K562 (cell line): ENCODE data around the gene FCRLA. TPM values are rescaled to one million over a fixed set of nuclear protein-coding genes. Genes with fewer than 3 reads are reported as not detected.

ENCODE experiments used
- GATA2 ChIP-seq: sonication (generic); formaldehyde crosslinking; IDR thresholded peaks from 2 replicates; pipeline ENCODE4 v1.4.0; 2020; ENCODE audit warnings: mild to moderate bottlenecking, missing genetic modification reagents
- HMG20A ChIP-seq: fragments of 450-650 bp; formaldehyde crosslinking; conservative IDR thresholded peaks from 2 replicates; pipeline ENCODE4 v1.4.0; 2020; ENCODE audit warnings: mild to moderate bottlenecking, mixed read lengths
- MCM7 ChIP-seq, 2 experiments: fragments of 450-650 bp; IDR thresholded peaks; 2 replicates each; pipeline ENCODE4 v1.6.1; 2016 to 2018
- NRF1 ChIP-seq, 2 experiments: fragments of 450-650 bp; IDR thresholded peaks in 1 of 2; conservative IDR thresholded peaks in 1 of 2; 2 replicates each; pipeline ENCODE4 v1.6.1; 2014; ENCODE audit warnings: mild to moderate bottlenecking in 2 of 2
- PPARD ChIP-seq: fragments of 250-450 bp; sonication (Bioruptor Pico); IDR thresholded peaks from 2 replicates; pipeline ENCODE4 v1.8.0; 2022; ENCODE audit warnings: inconsistent platforms, mild to moderate bottlenecking, moderate library complexity
- SMAD3 ChIP-seq: fragments of 450-650 bp; formaldehyde crosslinking; conservative IDR thresholded peaks from 2 replicates; pipeline ENCODE4 v1.4.0; 2020; ENCODE audit warnings: mild to moderate bottlenecking
- SMARCE1 ChIP-seq: fragments of 450-650 bp; IDR thresholded peaks from 2 replicates; pipeline ENCODE4 v1.7.1; 2016; ENCODE audit warnings: mild to moderate bottlenecking
- U2AF1 ChIP-seq: fragments of 200-400 bp; formaldehyde crosslinking; optimal IDR thresholded peaks from 2 replicates; pipeline ENCODE3; 2017; ENCODE audit warnings: mild to moderate bottlenecking, low read depth, low read length, moderate library complexity
- ZNF384 ChIP-seq: IDR thresholded peaks from 2 replicates; pipeline ENCODE4 v1.6.1; 2012; ENCODE audit warnings: low read depth, low read length, improper control_type of control experiment
- polyA plus RNA-seq, 8 experiments: library from polyadenylated mRNA; depleted of rRNA in 4 of 8; stranded (reverse) in 5 of 8; unstranded in 3 of 8; fragments of >200 nt; fragmentation: Nextera tagmentation in 2 of 8; fragmentation: Illumina TruSeq in 1 of 8; extraction: Ambion mirVana in 2 of 8; extraction: Trizol in 1 of 8; gene quantifications; 2 replicates each; pipeline versions ENCODE4 v1.2.1 to v1.2.3, GENCODE V29; 2011 to 2014; ENCODE audit warnings: inconsistent platforms in 1 of 8, missing spikeins in 1 of 8
- total RNA-seq, 7 experiments: library from RNA; depleted of rRNA in 6 of 7; stranded (reverse); fragments of >200 nt in 6 of 7; fragmentation: Illumina TruSeq in 2 of 7; extraction: Trizol in 2 of 7; gene quantifications; 2 replicates each; pipeline versions ENCODE4 v1.2.1 to v1.2.3, GENCODE V29; 2011 to 2021; ENCODE audit warnings: low replicate concordance in 1 of 7
- TF ChIP-seq, protein P1 (sequence below), 2 experiments: fragments of 450-650 bp; IDR thresholded peaks; 2 replicates each; pipeline ENCODE4 v1.6.1; 2016; ENCODE audit warnings: mild to moderate bottlenecking in 2 of 2, borderline replicate concordance in 1 of 2, low read depth in 1 of 2, moderate library complexity in 1 of 2
- TF ChIP-seq, protein P2 (sequence below): sonication (generic); formaldehyde crosslinking; IDR thresholded peaks from 2 replicates; pipeline ENCODE4 v1.8.0; 2022; ENCODE audit warnings: mild to moderate bottlenecking, missing genetic modification reagents
- TF ChIP-seq, protein P3 (sequence below), 3 experiments: fragments of 200-800 bp in 1 of 3; fragments of 250-450 bp in 1 of 3; fragments of 450-650 bp in 1 of 3; sonication (Bioruptor Pico) in 1 of 3; sonication (Bioruptor generic) in 1 of 3; formaldehyde crosslinking in 1 of 3; IDR thresholded peaks; 2 replicates each; pipeline versions ENCODE4 v1.6.1 to v1.8.0; 2016 to 2022; ENCODE audit warnings: mild to moderate bottlenecking in 2 of 3, missing genetic modification characterization in 2 of 3, missing compliant biosample characterization in 1 of 3, moderate library complexity in 1 of 3
- TF ChIP-seq, protein P4 (sequence below): fragments of 450-650 bp; IDR thresholded peaks from 2 replicates; pipeline ENCODE4 v1.6.1; 2014; ENCODE audit warnings: low read depth, mild to moderate bottlenecking, moderate library complexity, borderline replicate concordance

FCRLA gene
- total and polyA plus RNA-seq, 9 of the 15 experiments (the other 6 are each of a cell fraction or from before 2014, with no cell fraction given), result 0.09 to 0.84 (median 0.44) TPM

DNA sequence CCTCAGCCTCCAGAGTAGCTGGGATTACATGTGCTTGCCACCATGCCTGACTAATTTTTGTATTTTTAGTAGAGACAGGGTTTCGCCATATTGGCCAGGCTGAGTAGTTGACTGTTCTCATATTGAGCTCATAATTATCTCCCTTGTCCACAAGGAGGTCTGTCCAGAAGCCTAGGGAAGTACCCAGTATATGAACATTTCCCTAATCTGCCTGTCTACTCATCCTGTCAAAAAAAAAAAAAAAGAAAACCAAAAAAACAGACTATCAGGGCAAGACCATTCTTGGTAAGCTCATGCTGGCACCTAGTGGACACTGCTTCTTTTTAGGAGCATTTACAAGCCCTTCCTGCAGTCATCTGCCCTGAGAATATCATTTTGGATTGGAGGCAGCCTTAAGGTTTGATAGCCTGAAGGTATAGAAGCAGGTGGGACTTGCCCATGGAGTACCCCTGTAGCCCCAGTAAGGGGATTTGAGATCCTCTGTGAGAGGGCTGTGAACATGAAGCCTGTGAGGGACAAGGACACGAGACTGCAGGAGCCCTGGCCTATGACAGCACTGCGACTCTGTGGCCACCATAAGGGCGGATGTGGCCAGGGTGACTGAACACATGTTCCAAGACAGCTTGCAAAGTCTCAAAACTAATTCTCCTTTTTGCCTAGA, 31.7 kb downstream of the FCRLA start (continued):
- TF ChIP-seq, protein P1, sequence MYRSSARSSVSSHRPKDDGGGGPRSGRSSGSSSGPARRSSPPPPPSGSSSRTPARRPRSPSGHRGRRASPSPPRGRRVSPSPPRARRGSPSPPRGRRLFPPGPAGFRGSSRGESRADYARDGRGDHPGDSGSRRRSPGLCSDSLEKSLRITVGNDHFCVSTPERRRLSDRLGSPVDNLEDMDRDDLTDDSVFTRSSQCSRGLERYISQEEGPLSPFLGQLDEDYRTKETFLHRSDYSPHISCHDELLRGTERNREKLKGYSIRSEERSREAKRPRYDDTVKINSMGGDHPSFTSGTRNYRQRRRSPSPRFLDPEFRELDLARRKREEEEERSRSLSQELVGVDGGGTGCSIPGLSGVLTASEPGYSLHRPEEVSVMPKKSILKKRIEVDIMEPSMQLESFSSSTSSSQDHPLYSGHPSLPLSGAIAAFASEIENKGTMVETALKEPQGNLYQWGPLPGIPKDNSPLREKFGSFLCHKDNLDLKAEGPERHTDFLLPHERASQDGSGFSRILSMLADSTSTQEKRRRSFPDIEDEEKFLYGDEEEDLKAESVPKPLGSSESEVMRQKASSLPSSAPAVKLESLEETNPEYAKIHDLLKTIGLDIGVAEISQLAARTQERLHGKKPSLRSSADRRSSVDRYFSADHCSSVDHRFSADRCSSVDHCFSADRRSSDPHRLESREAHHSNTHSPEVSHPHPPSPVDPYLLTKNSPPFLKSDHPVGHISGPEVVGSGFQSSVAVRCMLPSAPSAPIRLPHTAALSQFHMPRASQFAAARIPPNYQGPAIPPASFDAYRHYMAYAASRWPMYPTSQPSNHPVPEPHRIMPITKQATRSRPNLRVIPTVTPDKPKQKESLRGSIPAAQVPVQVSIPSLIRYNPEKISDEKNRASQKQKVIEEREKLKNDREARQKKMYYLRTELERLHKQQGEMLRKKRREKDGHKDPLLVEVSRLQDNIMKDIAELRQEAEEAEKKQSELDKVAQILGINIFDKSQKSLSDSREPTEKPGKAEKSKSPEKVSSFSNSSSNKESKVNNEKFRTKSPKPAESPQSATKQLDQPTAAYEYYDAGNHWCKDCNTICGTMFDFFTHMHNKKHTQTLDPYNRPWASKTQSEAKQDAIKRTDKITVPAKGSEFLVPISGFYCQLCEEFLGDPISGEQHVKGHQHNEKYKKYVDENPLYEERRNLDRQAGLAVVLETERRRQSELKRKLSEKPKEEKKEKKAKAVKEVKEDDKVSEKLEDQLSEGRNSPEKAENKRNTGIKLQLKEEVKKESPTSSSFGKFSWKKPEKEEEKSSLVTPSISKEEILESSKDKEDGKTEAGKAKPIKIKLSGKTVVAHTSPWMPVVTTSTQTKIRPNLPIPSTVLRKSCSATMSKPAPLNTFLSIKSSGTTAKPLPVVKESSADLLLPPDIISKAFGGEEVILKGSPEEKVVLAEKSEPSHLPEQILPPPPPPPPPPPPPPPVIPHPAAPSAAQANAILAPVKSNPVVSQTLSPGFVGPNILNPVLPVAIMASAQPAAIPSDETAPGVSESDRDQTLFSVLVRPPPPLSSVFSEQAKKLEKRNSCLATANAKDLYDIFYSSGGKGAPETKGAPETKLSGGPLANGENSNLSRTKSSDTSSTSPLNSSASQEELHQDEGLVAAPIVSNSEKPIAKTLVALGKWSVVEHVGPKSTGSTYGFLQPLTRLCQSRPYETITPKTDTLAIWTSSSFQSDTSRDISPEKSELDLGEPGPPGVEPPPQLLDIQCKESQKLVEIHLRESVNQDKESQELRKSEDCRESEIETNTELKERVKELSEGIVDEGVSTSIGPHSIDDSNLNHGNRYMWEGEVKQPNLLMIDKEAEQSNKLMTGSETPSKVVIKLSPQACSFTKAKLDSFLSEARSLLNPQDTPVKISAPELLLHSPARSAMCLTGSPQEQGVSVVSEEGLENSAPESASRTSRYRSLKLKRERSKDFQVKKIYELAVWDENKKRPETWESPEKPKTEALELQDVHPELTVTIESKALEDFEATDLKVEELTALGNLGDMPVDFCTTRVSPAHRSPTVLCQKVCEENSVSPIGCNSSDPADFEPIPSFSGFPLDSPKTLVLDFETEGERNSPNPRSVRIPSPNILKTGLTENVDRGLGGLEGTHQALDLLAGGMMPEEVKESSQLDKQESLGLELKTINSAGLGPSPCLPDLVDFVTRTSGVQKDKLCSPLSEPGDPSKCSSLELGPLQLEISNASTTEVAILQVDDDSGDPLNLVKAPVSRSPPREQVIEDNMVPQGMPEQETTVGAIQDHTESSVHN (IDR thresholded peaks at IDR 0.05; ENCODE audit: borderline replicate concordance in 1 of 2, low read depth in 1 of 2), result no peak
- TF ChIP-seq SMAD3 (CRISPR knock-in tag) (no peak), U2AF1 (no peak), PPARD (CRISPR knock-in tag) (no peak), HMG20A (CRISPR knock-in tag) (no peak), GATA2 (CRISPR knock-in tag) (no peak), SMARCE1 (peak; percentile 50; the same call in 1 of the 2 replicates), NRF1 (conservative IDR thresholded peaks at IDR 0.05 in 1 of 2, IDR thresholded peaks at IDR 0.05 in 1 of 2) (0 out of 4 replicates have a peak, but pooled peaks of 1 of the 2 experiments have one; percentile 21), ZNF384 (peak; percentile 100), MCM7 (IDR thresholded peaks at IDR 0.05) (0 out of 4 replicates have a peak, but pooled peaks of 1 of the 2 experiments have one; percentile 69)
- TF ChIP-seq, protein P2, sequence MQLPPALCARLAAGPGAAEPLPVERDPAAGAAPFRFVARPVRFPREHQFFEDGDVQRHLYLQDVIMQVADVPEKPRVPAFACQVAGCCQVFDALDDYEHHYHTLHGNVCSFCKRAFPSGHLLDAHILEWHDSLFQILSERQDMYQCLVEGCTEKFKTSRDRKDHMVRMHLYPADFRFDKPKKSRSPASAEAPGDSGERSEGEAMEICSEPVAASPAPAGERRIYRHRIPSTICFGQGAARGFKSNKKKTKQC, result no peak
- TF ChIP-seq, protein P3, sequence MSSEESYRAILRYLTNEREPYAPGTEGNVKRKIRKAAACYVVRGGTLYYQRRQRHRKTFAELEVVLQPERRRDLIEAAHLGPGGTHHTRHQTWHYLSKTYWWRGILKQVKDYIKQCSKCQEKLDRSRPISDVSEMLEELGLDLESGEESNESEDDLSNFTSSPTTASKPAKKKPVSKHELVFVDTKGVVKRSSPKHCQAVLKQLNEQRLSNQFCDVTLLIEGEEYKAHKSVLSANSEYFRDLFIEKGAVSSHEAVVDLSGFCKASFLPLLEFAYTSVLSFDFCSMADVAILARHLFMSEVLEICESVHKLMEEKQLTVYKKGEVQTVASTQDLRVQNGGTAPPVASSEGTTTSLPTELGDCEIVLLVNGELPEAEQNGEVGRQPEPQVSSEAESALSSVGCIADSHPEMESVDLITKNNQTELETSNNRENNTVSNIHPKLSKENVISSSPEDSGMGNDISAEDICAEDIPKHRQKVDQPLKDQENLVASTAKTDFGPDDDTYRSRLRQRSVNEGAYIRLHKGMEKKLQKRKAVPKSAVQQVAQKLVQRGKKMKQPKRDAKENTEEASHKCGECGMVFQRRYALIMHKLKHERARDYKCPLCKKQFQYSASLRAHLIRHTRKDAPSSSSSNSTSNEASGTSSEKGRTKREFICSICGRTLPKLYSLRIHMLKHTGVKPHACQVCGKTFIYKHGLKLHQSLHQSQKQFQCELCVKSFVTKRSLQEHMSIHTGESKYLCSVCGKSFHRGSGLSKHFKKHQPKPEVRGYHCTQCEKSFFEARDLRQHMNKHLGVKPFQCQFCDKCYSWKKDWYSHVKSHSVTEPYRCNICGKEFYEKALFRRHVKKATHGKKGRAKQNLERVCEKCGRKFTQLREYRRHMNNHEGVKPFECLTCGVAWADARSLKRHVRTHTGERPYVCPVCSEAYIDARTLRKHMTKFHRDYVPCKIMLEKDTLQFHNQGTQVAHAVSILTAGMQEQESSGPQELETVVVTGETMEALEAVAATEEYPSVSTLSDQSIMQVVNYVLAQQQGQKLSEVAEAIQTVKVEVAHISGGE (CRISPR knock-in tag; IDR thresholded peaks at IDR 0.05), result no peak
- TF ChIP-seq, protein P4, sequence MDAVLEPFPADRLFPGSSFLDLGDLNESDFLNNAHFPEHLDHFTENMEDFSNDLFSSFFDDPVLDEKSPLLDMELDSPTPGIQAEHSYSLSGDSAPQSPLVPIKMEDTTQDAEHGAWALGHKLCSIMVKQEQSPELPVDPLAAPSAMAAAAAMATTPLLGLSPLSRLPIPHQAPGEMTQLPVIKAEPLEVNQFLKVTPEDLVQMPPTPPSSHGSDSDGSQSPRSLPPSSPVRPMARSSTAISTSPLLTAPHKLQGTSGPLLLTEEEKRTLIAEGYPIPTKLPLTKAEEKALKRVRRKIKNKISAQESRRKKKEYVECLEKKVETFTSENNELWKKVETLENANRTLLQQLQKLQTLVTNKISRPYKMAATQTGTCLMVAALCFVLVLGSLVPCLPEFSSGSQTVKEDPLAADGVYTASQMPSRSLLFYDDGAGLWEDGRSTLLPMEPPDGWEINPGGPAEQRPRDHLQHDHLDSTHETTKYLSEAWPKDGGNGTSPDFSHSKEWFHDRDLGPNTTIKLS, result no peak
